ENCODE measurements around the gene SRGAP1. TPM values are rescaled to one million over a fixed set of nuclear protein-coding genes. Genes with fewer than 3 reads are reported as not detected.

Gene SRGAP1
- total RNA-seq, 1 donor from 2014 or later, result 3.0 TPM

DNA sequence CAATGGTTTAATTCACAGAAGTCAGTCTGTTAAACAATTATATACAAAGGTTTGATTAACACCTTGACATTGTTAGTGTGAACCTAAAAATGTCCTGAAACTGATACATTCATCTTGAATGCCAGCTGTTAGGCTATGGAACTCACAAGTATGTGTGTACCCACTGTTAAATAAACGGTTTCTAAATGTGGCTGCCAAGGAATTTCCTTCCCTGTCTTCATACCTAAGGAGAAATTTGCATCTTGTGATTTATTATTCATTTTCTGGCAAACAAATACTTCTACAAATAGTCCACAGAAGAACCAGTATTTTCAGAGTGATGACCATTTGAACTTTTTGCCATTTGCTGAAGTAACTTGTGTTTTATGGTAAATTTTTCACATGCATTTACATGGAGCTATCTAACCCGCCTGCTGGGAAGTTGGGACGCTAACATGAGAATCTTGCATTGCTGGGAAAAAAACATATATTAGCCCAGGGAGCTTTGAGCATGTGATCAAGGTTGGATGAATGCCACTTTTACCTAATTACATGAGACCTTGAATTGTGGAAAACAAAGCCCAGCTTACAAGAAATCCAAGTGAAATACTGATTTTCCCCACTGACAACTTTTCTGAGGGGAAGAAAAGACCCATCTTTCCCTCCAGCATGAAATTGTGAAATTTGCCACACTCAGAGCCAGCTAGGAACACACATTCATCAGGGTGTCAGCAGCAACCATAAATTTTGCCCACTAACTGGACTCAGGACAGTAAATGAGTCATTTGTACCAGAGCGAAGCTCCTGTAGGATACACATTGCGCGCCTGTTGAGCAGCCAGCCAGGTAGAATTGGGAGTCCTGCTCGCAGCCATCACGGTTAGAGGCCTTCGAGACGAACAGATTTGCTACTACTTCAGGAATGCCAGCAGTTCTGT lies 259.6 kb downstream of the SRGAP1 start:
- Histone ChIP-seq H3F3A (ENCODE audit: low read depth) (no peaks in the 10 kb centered on the region), H3K4me3 (no peak overlapping the region), H3K36me3 (no peaks in the 10 kb centered on the region), H3K4me1 (no peaks in the 10 kb centered on the region), H2AFZ (replicated peaks) (no peak overlapping the region), H4K20me1 (ENCODE audit: low read depth) (no peaks in the 10 kb centered on the region), H3K9ac (no peak overlapping the region), H3K4me2 (no peak overlapping the region), H3K9me3 (ENCODE audit: low read depth) (no peaks in the 10 kb centered on the region), H3K27ac (no peak overlapping the region), H3K27me3 (no peaks in the 10 kb centered on the region), H3K79me2 (ENCODE audit: low read depth) (no peaks in the 10 kb centered on the region)
- no peak for TF ChIP-seq EZH2phosphoT487 (IDR thresholded peaks at IDR 0.05)
- TF ChIP-seq, protein P1, sequence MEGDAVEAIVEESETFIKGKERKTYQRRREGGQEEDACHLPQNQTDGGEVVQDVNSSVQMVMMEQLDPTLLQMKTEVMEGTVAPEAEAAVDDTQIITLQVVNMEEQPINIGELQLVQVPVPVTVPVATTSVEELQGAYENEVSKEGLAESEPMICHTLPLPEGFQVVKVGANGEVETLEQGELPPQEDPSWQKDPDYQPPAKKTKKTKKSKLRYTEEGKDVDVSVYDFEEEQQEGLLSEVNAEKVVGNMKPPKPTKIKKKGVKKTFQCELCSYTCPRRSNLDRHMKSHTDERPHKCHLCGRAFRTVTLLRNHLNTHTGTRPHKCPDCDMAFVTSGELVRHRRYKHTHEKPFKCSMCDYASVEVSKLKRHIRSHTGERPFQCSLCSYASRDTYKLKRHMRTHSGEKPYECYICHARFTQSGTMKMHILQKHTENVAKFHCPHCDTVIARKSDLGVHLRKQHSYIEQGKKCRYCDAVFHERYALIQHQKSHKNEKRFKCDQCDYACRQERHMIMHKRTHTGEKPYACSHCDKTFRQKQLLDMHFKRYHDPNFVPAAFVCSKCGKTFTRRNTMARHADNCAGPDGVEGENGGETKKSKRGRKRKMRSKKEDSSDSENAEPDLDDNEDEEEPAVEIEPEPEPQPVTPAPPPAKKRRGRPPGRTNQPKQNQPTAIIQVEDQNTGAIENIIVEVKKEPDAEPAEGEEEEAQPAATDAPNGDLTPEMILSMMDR (IDR thresholded peaks at IDR 0.05), result no peak
- no peak for TF ChIP-seq EZH2 (IDR thresholded peaks at IDR 0.05)
- Mint-ChIP-seq H3K36me3 (peaks cover 10% of the 10 kb centered on the region), H3K27me3 (ENCODE audit: insufficient read depth, low read depth) (no peaks in the 10 kb centered on the region), H3K9me3 (no peaks in the 10 kb centered on the region), H3K4me3 (no peak overlapping the region), H3K27ac (no peak overlapping the region), H3K4me1 (peaks cover 5% of the 10 kb centered on the region)
- no peak for DNase-seq (ENCODE audit: low spot score)

DNA sequence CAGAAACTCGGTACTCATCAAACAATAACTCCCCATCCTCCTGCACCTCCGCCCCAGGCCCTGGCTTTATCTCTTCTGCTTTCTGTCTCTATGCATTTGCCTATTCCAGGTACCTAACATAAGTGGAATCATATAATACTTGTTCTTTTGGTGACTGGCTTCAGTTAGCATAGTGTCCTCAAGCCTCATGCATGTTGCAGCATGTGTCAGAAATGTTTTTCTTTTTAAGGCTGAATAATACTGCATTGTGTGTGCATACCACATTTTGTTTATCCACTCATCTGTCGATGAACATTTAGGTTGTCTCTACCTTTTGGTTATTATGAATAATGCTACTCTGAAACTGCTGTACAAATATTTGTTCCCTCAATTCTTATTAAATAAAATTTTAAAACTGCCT lies 260.5 kb downstream of the SRGAP1 start:
- H3K36me3 Mint-ChIP-seq, result peaks cover 10% of the 10 kb centered on the region
- Histone ChIP-seq H3K36me3 (no peaks in the 10 kb centered on the region), H3F3A (ENCODE audit: low read depth) (no peaks in the 10 kb centered on the region), H3K27me3 (no peaks in the 10 kb centered on the region), H3K79me2 (ENCODE audit: low read depth) (no peaks in the 10 kb centered on the region), H3K4me1 (no peaks in the 10 kb centered on the region), H2AFZ (replicated peaks) (no peak overlapping the region), H4K20me1 (ENCODE audit: low read depth) (no peaks in the 10 kb centered on the region), H3K9me3 (ENCODE audit: low read depth) (no peaks in the 10 kb centered on the region), H3K4me3 (no peak overlapping the region), H3K4me2 (no peak overlapping the region), H3K27ac (no peak overlapping the region), H3K9ac (no peak overlapping the region)
- no peak overlapping the region for H3K4me3 Mint-ChIP-seq
- H3K9me3 Mint-ChIP-seq, result no peaks in the 10 kb centered on the region
- TF ChIP-seq EZH2 (IDR thresholded peaks at IDR 0.05), result no peak
- TF ChIP-seq, protein P1 (IDR thresholded peaks at IDR 0.05), result no peak
- no peak for TF ChIP-seq EZH2phosphoT487 (IDR thresholded peaks at IDR 0.05)
- peaks cover 5% of the 10 kb centered on the region for H3K4me1 Mint-ChIP-seq
- DNase-seq (ENCODE audit: low spot score), result no peak
- H3K27ac Mint-ChIP-seq, result no peak overlapping the region
- no peaks in the 10 kb centered on the region for H3K27me3 Mint-ChIP-seq (ENCODE audit: insufficient read depth, low read depth)

DNA sequence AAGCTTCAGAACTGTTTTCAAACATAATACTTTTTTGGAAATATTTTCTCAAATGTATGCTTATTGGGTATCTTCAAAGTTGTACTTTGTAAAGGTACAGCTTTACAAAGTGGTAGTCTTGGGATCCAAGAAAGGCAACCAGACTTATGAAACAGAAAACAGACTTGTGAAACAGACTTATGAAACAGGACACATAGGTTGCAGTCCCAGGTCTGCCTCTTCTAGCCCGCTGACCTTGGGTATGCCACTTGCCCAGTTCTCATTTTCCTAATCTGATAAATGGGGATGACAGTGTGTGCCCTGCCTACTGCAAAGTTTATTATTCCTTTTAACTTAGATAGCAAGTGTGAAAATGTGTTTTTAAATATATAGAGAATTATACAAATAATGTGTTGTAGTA lies 263.3 kb downstream of the SRGAP1 start:
- Histone ChIP-seq H3K4me3 (no peak overlapping the region), H2AFZ (replicated peaks) (no peak overlapping the region), H3K27ac (no peak overlapping the region), H3K79me2 (ENCODE audit: low read depth) (no peaks in the 10 kb centered on the region), H3F3A (ENCODE audit: low read depth) (no peaks in the 10 kb centered on the region), H3K9me3 (ENCODE audit: low read depth) (no peaks in the 10 kb centered on the region), H3K9ac (no peak overlapping the region), H3K4me2 (no peak overlapping the region), H3K36me3 (no peaks in the 10 kb centered on the region), H4K20me1 (ENCODE audit: low read depth) (no peaks in the 10 kb centered on the region), H3K27me3 (no peaks in the 10 kb centered on the region), H3K4me1 (no peaks in the 10 kb centered on the region)
- peaks cover 5% of the 10 kb centered on the region for H3K4me1 Mint-ChIP-seq
- H3K27me3 Mint-ChIP-seq (ENCODE audit: insufficient read depth, low read depth), result no peaks in the 10 kb centered on the region
- peaks cover 22% of the 10 kb centered on the region for H3K36me3 Mint-ChIP-seq
- H3K9me3 Mint-ChIP-seq, result peaks cover 3% of the 10 kb centered on the region
- H3K4me3 Mint-ChIP-seq, result no peak overlapping the region
- no peak for TF ChIP-seq EZH2phosphoT487 (IDR thresholded peaks at IDR 0.05)
- TF ChIP-seq, protein P1 (IDR thresholded peaks at IDR 0.05), result no peak
- TF ChIP-seq EZH2 (IDR thresholded peaks at IDR 0.05), result no peak
- DNase-seq (ENCODE audit: low spot score), result no peak
- H3K27ac Mint-ChIP-seq, result no peak overlapping the region
